Cardiac muscle cell (in vitro differentiated cells and primary cell): ENCODE measurements around the gene CEP120. TPM values are rescaled to one million over a fixed set of nuclear protein-coding genes. Genes with fewer than 3 reads are reported as not detected.

Source experiments
- DNase-seq, 2 donors: peaks; one replicate each; pipeline versions ENCODE4 v3.0.0 to v3.0.0-alpha.2; 2010 to 2017; ENCODE audit warnings: low read depth in 1 of 2, low spot score in 1 of 2
- H3K27ac ChIP-seq: fragments of 200-600 bp; sonication (generic); 2 replicates; pipeline ENCODE4 v1.5.1; 2016
- H3K27me3 ChIP-seq: fragments of 200-600 bp; sonication (generic); 2 replicates; pipeline ENCODE4 v1.6.0; 2016; ENCODE audit warnings: control low read depth
- H3K36me3 ChIP-seq: fragments of 200-600 bp; sonication (generic); 2 replicates; pipeline ENCODE4 v1.5.1; 2016; ENCODE audit warnings: control low read depth
- H3K4me1 ChIP-seq: fragments of 200-600 bp; sonication (generic); 2 replicates; pipeline ENCODE4 v1.8.1; 2017; ENCODE audit warnings: low read depth, mild to moderate bottlenecking, mixed run types
- H3K4me3 ChIP-seq: fragments of 200-600 bp; sonication (generic); 2 replicates; pipeline ENCODE4 v1.5.1; 2016; ENCODE audit warnings: mild to moderate bottlenecking
- H3K9me3 ChIP-seq: fragments of 200-600 bp; sonication (generic); 2 replicates; pipeline ENCODE4 v1.5.1; 2017; ENCODE audit warnings: low read depth, mild to moderate bottlenecking, control low read depth
- polyA plus RNA-seq: library from polyadenylated mRNA; unstranded; fragments of >200 nt; fragmentation: Nextera tagmentation; extraction: Ambion mirVana; gene quantifications from 2 replicates; pipeline ENCODE4 v1.2.1, GENCODE V29; 2016
- total RNA-seq: library from RNA; depleted of rRNA; stranded (reverse); fragments of >200 nt; gene quantifications from 2 replicates; pipeline ENCODE4 v1.2.3, GENCODE V29; 2016
- TF ChIP-seq, protein P1 (sequence below): IDR thresholded peaks from 2 replicates; pipeline ENCODE4 v1.5.1; 2012; ENCODE audit warnings: low read depth, mild to moderate bottlenecking, low read length

Gene CEP120
- total and polyA plus RNA-seq, 2 experiments from 2014 or later: 6.5 to 16.3 TPM

DNA sequence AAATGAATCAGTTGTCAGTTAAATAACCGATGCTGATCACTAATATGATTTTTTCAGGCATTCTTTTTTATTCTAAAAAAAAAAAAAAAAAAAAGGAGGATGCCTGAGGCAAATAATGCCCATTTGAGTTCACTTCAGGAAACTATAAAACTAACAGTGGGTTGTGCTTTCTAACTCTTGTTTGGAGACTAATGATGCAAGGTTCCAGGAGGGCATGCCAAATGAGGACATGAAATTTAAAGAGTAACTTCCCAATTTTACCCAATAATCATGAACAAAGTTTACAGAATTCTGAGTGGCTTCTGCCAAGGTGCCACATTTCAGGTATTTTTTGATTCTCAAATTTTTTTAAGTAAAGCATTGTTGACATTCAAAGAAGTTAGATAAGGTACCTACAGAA lies 41.0 kb downstream of the CEP120 start:
- Histone ChIP-seq H3K4me1 (no peaks in the 10 kb centered on the region), H3K4me3 (no peak overlapping the region), H3K27ac (no peak overlapping the region), H3K9me3 (no peaks in the 10 kb centered on the region), H3K36me3 (peaks cover 21% of the 10 kb centered on the region), H3K27me3 (no peaks in the 10 kb centered on the region)
- DNase-seq: no peak
- TF ChIP-seq, protein P1, sequence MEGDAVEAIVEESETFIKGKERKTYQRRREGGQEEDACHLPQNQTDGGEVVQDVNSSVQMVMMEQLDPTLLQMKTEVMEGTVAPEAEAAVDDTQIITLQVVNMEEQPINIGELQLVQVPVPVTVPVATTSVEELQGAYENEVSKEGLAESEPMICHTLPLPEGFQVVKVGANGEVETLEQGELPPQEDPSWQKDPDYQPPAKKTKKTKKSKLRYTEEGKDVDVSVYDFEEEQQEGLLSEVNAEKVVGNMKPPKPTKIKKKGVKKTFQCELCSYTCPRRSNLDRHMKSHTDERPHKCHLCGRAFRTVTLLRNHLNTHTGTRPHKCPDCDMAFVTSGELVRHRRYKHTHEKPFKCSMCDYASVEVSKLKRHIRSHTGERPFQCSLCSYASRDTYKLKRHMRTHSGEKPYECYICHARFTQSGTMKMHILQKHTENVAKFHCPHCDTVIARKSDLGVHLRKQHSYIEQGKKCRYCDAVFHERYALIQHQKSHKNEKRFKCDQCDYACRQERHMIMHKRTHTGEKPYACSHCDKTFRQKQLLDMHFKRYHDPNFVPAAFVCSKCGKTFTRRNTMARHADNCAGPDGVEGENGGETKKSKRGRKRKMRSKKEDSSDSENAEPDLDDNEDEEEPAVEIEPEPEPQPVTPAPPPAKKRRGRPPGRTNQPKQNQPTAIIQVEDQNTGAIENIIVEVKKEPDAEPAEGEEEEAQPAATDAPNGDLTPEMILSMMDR: no peak

DNA sequence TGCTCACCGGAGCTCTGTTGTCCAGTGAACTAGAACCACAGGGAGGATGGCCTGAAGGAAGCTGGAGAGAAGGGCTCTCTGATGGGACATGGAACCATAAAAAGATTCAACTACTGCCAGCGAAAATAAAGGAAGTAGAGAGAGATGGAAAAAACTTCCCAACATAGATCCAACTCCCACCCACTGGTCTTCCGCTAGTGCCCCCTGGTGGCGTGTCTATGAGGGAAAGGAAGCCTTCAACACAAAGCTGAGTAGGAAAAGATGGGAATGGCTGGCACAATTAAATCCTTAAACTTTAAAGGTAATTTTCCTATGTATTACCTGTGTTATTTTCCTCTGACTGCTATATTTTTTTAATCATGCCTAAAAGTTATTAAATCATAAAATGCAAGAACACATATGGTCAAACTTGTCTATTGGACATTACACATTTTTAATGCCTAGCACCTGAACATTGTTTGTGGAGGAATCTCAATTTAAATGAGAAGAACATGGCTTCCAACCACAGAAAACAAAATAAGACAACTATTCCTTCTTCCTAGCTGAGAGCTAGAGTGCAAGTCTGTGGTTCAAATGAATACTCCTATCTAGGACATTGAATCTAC lies 51.5 kb downstream of the CEP120 start:
- H3K27ac ChIP-seq: no peak overlapping the region
- peak; percentile 24 to 59 for DNase-seq
- no peaks in the 10 kb centered on the region for H3K27me3 ChIP-seq
- TF ChIP-seq, protein P1: peak; percentile 51
- H3K4me1 ChIP-seq: no peaks in the 10 kb centered on the region
- H3K4me3 ChIP-seq: no peak overlapping the region
- peaks cover 20% of the 10 kb centered on the region for H3K36me3 ChIP-seq
- H3K9me3 ChIP-seq: no peaks in the 10 kb centered on the region

GRCh38 chr5:123369371-123369968 lies 53.7 kb downstream of the CEP120 start:
- Histone ChIP-seq H3K4me1 (no peaks in the 10 kb centered on the region), H3K4me3 (no peak overlapping the region), H3K27ac (no peak overlapping the region), H3K27me3 (no peaks in the 10 kb centered on the region), H3K9me3 (no peaks in the 10 kb centered on the region), H3K36me3 (peaks cover 6% of the 10 kb centered on the region)
- TF ChIP-seq, protein P1: no peak
- DNase-seq: no peak

DNA sequence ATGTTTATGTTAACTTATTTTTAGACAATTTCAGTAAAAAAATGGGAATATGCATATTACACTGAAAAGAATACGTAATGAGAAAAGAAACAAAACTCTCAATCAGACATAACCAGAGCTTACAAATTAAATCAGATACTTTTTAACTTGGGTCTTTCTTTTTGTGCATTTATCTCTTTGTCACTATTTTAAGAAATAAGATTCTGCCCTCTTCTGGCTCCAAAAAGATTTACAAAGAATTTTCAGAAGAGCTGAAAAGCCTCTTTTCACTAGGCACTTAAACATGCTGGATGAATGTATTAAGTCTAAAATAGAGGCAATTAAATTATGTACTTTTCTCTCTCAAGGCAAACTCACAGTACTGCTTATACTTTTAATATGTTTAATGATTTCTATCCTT lies 55.5 kb downstream of the CEP120 start:
- no peak overlapping the region for H3K27ac ChIP-seq
- H3K4me3 ChIP-seq: no peak overlapping the region
- no peaks in the 10 kb centered on the region for H3K4me1 ChIP-seq
- TF ChIP-seq, protein P1: peak; percentile 25
- no peaks in the 10 kb centered on the region for H3K27me3 ChIP-seq
- DNase-seq: peak; percentile 27 to 31
- no peaks in the 10 kb centered on the region for H3K9me3 ChIP-seq
- peaks cover 5% of the 10 kb centered on the region for H3K36me3 ChIP-seq

GRCh38 chr5:123365156-123365555 lies 58.0 kb downstream of the CEP120 start:
- Histone ChIP-seq H3K27me3 (no peaks in the 10 kb centered on the region), H3K36me3 (no peaks in the 10 kb centered on the region), H3K27ac (no peak overlapping the region), H3K4me3 (no peak overlapping the region), H3K9me3 (no peaks in the 10 kb centered on the region), H3K4me1 (no peaks in the 10 kb centered on the region)
- TF ChIP-seq, protein P1: no peak
- DNase-seq: peak in 1 of 2 donors; percentile 39
